ENCODE measurements around the gene SSC4D.
"Not testable (repeated sequence)": the region's sequence is repeated elsewhere in the genome, so short reads cannot be mapped to it uniquely, and the experiment has no call there.

SSC4D gene

DNA sequence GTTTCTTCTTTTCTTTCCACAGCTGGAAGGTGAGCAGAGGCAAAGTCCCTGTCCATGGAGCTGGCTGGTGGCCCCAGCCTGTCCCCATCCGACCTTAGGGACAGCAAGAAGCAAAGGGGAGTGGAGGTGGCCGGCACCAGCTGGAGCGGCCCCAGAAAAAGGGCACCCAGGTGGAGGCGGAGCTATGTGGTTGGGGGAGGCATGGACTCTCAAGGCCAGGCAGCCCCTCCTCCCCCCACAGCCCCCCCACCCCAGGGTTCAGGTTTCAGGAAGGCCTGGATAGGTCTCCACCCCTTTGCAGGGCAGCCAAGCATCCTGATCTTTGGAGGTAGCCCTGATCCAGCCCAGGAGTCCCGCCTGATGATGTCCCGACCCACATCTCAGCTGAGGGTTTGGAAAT lies at the start of gene SSC4D:
Gene SSC4D (minus strand): TSS at position 161 of the 400 bp plus-strand sequence. CDS start 5,258 bp downstream, outside the sequence.
- FAIRE-seq = no peak

DNA sequence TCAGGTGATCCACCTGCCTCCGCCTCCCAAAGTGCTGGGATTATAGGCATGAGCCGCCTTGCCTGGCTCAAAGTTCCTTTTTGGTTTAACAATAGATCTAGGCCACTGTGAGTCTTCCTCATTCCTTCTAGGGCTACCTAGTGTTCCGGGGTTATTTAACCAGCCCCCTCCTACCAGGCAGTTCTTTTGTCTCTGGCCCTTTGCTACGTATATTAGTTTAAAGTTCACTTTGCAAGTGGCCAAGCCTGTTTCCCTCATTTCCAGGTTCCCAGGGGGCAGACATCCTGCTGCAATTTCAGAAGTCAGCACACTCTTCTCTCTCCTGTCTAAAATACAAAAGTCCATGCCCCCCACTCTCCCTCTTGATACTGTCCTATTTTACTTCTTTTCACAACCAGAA lies 49.0 kb upstream of the SSC4D start:
- FAIRE-seq = not testable (repeated sequence)

DNA sequence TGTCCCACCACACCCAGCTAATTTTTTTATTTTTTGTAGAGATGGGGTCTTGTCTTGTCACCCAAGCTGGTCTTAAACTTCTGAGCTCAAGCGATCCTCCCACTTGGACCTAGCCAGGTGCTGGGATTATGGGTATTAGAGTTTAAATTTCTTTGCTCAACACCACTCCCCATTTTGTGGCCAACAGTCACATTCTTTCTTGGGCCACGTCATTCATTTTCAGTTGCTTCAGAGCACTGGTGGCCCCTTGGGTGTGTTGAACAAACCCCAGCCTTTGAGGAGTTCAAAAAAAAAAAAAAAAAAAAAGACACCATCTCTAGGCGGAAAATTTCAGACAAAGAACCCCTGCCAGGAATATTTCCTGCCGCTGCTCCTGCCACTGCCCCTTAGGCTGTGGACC lies 47.5 kb upstream of the SSC4D start:
- FAIRE-seq = not testable (repeated sequence)

GRCh38 chr7:76445577-76446008 lies 36.1 kb upstream of the SSC4D start:
- FAIRE-seq = not testable (repeated sequence)

DNA sequence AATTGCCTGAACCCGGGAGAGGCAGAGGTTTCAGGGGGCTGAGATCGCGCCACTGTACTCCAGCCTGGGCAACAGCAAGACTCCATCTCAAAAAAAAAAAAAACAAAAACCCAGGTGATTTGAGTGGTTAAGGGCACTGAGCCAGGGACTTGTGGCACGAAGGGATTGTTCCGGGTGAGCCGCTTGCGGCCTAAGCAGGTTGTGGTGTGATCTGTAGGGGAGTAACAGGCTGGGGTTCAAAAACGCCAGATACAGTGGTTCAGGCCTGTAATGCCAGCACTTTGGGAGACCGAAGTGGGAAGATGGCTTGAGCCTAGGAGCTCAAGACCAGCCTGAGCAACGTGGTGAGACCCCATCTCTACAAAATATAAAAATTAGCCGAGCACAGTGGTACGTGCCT lies 34.3 kb upstream of the SSC4D start:
- not testable (repeated sequence) for FAIRE-seq

DNA sequence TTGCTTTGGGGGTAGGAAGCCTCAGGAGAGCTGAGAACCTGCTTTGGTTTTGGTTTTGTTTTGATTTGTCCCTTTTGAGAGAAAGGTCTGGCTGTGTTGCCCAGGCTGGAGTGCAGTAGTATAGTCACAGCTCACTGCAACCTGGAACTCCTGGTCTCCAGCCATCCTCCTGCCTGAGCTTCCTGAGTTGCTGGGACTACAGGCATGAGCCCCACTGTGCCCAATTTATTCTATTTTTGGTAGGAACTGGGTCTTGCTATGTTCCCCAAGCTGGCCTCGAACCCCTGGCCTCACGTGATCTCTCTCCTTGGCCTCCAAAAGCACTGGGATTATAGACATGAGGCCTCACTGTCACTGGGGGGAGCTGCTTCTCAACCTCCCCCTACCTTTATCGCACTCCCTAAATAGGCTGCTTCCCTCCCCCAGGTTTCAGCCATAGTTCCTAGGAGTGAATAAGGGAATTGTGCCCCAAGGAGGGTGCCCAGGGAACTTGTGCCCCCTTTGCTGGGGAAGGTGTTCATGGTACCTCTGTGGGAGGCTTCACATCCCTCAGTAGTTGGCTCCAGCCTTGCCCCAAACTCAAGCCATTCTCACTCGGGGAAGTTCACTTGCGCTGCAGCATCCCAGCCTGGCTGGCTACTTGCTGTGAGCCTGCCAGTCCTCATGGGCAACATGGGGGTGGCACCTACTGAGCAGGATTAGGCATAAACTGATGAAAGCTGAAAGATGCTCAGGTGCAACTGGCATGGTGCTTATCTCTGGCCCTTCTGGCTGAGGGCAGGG lies 33.4 kb upstream of the SSC4D start:
- FAIRE-seq = not testable (repeated sequence)

GRCh38 chr7:76441792-76442191 lies 32.3 kb upstream of the SSC4D start:
- not testable (repeated sequence) for FAIRE-seq

DNA sequence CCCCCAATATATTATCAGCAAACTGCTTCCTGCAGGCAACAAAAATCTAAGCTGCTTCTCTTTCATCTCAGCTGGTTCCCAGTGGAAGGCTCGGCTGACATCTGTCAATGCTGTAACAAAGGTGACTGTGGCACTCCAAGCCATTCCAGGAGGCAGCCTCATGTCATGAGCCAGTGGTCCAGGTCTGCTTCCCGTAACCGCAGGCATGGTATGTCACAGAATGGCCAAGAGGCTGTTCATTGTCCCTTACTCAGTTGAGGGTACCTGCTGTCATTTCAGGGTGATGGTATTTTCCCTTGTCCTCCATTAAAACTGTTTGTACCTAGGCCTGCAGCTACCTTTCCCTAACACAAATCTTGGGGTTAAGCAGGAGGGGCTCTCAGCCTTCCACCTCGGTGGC lies 30.9 kb upstream of the SSC4D start:
- not testable (repeated sequence) for FAIRE-seq

- FAIRE-seq = not testable (repeated sequence)
Measured at GRCh38 chr7:76439120-76439888, 29.8 kb upstream of the SSC4D start.

GRCh38 chr7:76437873-76438272 lies 28.4 kb upstream of the SSC4D start:
- FAIRE-seq = not testable (repeated sequence)

DNA sequence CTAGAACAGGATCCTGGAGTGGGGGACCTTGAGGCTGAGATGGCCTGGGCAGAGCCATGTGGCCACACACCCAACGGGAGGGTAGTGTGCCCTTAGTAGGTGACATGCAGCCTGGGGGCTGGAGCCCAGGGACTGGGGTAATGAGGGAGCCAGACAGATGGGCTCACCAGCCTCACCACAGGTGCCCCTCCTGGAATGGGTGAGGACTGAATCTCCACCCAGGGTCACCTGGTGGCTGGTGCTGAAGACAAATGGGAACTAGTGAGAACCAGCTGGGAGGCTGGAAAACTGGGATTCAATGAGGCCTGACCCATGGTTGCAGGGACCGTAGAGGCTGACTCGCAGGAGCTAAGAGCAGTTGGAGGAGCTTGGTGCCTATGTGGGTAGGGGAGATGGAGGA lies 21.3 kb upstream of the SSC4D start:
- no peak for FAIRE-seq

DNA sequence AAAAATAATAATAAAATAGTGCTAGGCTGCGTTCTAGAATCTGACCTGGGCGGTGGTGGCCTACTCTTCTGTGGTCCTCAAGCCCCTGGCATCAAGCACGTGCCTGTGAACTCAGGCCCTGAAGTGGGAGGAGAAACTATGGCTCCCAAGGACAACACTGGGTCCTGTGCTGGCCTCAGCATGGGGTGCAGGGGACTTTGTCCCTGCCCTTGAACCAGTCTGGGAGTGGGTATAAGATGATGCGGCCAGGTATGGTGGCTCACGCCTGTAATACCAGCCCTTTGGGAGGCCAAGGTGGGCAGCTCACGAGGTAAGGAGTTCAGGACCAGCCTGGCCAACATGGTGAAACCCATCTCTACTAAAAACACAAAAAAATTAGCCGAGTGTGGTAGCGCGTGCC lies 20.7 kb upstream of the SSC4D start:
- FAIRE-seq = no peak

GRCh38 chr7:76428868-76429805 lies 19.6 kb upstream of the SSC4D start:
- no peak for FAIRE-seq

GRCh38 chr7:76428149-76428823 lies 18.8 kb upstream of the SSC4D start:
- no peak for FAIRE-seq

- no peak for FAIRE-seq
Measured at GRCh38 chr7:76427635-76428034, 18.1 kb upstream of the SSC4D start.

DNA sequence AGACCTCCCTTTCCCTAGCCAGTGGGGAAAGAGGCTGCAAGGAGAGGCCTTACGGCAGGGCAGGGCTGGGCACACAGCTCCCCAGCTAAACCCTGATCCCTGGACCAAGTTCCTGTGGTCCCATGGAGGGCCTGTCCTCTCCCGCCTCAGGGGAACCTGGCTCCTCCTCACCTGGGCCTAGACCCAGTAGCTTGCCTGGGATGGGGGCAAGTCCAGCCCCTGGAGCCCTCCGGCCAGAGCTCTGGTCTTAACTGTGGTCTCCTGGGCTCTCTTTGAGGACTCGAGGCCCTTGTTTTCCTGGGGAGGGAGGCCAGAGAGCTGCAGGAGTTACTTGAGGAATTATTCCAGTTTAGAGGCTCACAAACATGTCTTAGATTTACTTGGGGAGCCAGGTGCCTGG lies 16.7 kb upstream of the SSC4D start:
- no peak for FAIRE-seq

DNA sequence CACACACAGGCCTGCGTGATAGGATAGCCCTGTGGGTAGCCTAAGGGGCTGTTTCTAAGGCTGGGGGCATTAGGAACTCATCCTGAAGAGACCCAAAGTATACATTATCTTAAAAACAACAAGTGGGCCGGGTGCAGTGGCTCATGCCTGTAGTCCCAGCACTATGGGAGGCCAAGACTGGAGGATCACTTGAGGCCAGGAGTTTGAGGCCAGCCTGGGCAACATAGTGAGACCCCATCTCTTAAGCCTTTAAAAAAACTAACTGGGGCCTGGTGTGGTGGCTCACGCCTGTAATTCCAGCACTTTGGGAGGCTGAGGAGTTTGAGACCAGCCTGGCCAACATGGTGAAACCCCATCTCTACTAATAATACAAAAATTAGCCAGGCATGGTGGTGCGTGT lies 16.1 kb upstream of the SSC4D start:
- not testable (repeated sequence) for FAIRE-seq

DNA sequence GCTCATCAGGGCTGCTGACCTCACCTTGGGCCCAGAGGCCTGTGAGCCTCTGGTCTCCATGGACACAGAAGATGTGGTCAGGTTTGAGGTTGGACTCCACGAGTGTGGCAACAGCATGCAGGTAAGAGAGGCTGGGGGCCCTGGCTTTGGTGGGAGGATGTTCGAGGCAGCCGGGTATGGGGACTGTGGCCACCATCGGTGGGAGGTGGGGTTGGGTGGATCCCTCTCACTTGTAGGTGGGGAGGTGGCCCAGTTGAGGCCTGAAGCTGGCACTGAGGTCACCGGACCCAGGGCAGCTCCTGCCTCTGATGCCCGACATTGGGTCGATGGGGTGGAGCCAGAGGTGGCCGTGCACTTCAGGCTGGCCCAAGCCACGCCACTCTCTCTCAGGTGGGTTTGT lies 15.7 kb upstream of the SSC4D start:
- no peak for FAIRE-seq

GRCh38 chr7:76424413-76425111 lies 15.1 kb upstream of the SSC4D start, which contains the start of gene ZP3:
ZP3 (plus strand) TSS chr7:76424950; CDS start chr7:76424965, 15 bp downstream.
- FAIRE-seq = no peak

- no peak for FAIRE-seq
Measured at GRCh38 chr7:76423666-76424412, 14.3 kb upstream of the SSC4D start.

DNA sequence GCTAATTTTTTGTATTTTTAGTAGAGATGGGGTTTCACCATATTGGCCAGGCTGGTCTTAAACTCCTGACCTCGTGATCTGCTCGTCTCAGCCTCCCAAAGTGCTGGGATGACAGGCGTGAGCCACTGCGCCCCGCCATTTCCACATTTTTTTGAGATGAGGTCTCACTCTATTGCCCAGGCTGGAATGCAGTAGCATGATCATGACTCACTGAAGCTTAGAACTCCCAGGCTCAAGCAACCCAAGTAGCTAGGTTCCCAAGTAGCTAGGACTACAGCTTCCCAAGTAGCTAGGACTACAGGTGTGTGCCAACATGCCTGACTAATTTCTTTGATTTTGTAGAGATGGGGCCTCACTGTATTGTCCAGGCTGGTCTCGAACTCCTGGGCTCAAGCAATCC lies 11.6 kb upstream of the SSC4D start:
- FAIRE-seq = not testable (repeated sequence)

Data from endometrium (tissue), 2 donors.